HG03159 (cell line): ENCODE data around the gene NAT8.
"Not testable (repeated sequence)": the region's sequence is repeated elsewhere in the genome, so short reads cannot be mapped to it uniquely, and the experiment has no call there.

Source experiments
- ATAC-seq: cut with Tn5 transposase; IDR thresholded peaks from one replicate; pipeline ENCODE4 v1.9.1; 2021; ENCODE audit warnings: mild to moderate bottlenecking, moderate library complexity; ENCODE audit not compliant: unreplicated experiment

NAT8 gene

DNA sequence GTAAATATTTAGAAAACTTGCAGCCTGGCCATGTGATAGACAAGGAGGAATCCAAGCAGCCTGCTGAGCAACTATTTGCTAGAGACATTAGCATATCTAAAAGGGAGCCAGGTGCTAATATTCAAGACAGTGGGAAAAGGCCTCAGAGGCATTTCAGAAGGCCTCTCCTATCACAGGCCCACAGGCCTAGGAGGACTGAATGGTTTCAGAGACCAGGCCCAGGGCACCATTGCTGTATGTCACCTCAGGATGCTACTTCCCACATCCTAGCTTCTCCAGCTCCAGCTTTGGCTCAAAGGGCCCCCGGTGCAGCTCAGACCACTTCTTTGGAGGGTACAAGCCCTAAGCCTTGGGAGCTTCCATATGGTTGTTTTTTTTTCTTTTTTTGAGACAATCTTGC, 3.8 kb downstream of the NAT8 start:
- ATAC-seq = no peak

DNA sequence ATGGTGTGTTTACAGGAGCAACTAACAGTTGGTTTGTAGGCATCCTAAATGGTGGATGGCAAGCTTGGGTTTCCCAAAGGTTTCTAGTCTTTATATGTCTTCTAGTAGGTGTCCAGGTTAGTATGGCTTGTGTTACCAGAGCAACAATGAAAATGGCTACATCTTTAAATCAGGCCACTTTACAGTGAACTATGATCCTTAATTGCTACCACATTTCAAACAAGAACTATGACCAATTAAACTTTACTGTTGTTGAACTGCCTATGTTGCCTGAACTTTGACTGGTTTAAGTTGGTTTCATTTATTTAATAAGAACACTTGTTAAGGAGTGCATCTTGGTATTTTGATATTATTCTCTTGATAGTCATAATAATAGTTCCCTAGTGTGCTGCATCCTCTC, 5.2 kb downstream of the NAT8 start:
- ATAC-seq = not testable (repeated sequence)

DNA sequence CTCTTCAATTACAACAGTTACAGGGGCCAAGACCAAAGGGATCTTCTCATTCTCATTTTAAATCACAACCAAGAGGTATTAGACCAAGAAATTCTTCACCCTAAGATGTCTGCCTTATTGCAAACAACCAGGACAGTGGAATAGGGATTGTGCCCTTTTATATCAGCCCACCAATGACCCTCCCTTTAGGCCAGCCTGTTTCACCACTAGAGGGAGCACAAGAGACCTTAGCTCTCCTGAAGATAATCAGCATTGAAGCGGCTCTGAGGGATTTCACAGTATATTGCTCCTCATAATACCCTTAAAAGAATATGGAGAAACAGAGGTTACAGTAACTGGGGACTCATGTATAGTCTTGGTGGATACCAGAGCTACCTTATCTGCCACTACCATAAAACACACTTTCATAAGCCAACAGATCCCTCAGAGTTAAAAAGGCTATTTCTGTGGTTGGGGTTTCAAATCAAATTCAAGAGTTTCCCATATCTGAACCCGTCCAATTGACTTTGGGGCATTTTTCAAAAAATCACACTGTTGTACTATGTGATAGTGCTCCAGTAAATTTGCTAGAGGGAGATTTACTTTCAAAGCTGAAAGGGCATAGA, 11.5 kb downstream of the NAT8 start:
- not testable (repeated sequence) for ATAC-seq

DNA sequence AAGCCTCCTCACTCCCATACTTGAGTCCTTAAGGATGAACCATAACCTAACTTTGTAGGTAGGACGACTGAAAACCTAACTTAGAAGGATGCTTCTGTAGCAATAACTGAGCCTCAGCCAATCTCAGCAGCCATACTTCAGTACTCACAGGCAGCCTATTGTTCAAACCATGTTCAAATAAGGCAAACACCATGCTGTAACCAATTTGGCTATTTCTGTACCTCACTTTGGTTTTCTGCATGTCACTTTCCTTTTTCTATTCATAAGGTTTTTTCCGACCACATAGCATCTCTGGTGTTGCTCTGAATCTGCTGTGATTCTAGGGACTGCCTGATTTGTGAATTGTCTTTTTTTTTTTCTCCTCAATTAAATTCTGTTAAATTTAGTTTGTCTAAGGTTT, 13.7 kb downstream of the NAT8 start:
- ATAC-seq = not testable (repeated sequence)

GRCh38 chr2:73626237-73626636, 16.0 kb downstream of the NAT8 start:
- ATAC-seq = not testable (repeated sequence)

- not testable (repeated sequence) for ATAC-seq
These were observed 17.6 kb downstream of the NAT8 start for GRCh38 chr2:73624625-73625024.

DNA sequence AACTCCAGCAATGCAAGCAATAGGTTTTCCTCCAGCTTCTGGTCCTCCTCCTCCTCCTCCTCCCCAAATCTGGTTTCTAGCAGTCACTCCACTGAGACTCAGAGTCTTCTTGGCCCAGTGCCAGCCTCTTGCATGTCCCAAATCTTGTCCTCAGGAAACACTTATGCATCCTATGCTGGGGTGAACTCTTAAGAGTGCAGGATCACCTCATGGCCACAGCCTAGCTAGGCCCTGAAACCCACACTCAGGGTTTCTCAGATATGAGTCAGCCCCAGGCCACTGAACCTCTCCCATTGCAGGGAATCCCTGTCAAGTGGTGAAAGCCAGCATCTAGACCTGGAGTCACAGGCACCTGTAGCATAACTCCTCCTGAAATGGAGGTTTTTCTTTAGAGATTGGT, 18.2 kb downstream of the NAT8 start:
- ATAC-seq = not testable (repeated sequence)

GRCh38 chr2:73619925-73620324, 22.3 kb downstream of the NAT8 start:
- not testable (repeated sequence) for ATAC-seq

DNA sequence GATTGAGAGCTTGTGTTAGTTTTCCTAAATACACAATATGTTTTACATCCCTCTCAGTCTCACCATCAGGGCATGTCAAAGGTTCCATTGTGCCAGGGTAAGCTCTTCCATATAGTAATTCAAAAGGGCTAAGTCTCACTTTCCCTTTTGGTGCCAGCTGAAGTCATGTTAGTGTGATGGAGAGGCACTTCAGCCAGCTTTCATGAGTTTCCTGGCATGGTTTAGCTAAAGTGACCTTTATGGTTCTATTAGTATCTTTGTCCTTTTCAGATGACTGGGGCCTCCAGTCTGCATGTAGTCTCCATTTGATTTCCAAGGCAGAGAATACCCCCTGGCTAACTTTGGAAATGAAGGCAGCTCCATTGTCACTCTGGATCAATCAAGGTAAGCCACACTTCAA, 27.2 kb downstream of the NAT8 start:
- no peak for ATAC-seq

GRCh38 chr2:73614105-73614504, 28.1 kb downstream of the NAT8 start:
- ATAC-seq = no peak

GRCh38 chr2:73611867-73612266, 30.4 kb downstream of the NAT8 start:
- no peak for ATAC-seq

GRCh38 chr2:73611193-73611592, 31.0 kb downstream of the NAT8 start:
- no peak for ATAC-seq

GRCh38 chr2:73610111-73610510, 32.1 kb downstream of the NAT8 start:
- ATAC-seq = no peak

- ATAC-seq = not testable (repeated sequence)
These were observed 37.6 kb downstream of the NAT8 start for GRCh38 chr2:73604589-73604988.

GRCh38 chr2:73603099-73603588, 39.1 kb downstream of the NAT8 start:
- ATAC-seq = not testable (repeated sequence)

DNA sequence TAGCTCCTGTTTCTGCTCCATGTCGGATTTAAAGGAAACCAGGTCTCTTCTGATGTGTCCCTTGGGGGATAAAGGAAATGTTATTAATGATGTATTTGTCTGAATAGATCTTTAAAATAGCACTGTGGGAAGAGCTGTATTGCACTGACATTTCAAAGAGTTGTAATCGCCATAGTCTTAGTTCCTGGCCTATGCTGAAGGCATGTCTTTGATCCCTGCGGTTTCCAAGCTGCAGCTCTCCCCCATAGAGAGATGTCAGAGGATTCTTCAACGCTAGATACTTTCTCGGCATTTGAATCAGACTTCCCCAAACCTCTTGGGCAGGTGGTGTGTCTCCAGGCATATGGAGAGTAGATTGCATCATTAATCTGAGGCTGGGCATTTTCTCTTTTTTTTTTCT, 40.4 kb downstream of the NAT8 start:
- ATAC-seq = no peak

DNA sequence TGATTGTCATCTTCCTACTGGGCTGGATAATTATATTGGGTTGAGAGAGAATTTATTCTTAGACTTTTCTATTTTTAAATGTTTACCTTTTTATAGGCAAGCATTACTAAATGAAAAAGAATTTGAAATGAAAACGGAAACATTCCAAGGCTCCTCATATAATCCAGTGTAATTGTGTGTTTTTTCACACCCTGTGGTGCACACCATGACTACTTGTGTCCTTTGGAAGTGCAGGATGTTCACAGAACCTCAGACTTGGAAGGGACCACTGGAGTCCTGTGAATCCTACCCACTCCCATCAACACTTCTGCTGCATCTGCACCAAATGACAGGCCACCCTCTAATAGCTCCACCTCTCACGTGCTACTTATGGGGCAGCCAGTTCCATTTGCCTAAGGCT, 48.0 kb downstream of the NAT8 start:
- no peak for ATAC-seq

DNA sequence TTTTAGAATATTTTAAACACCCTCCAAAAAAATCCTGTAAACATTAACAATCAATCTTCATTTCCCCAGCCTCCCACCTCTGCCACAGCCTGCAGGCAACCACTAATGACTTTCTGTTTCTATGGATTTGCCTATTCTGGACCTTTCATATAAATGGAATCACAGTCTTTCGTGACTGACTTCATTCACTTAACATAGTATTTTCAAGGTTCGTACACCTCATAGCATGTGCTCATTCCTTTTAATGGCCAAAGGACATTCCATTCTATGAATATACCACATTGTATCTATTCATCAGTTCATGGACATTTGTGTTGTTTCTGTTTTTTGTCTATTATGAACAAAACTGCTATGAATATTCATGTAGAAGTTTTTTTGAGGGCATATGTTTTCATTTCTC, 48.5 kb downstream of the NAT8 start:
- ATAC-seq = no peak
